Body of pancreas (tissue), 4 donors: ENCODE data around the gene LOXL3. TPM values are rescaled to one million over a fixed set of nuclear protein-coding genes. Genes with fewer than 3 reads are reported as not detected.

Source experiments
- ATAC-seq: fragments of 150-250 bp; one replicate; pipeline ENCODE4 v1.9.1; 2016
- DNase-seq, 4 donors: peaks; one replicate each; pipeline ENCODE4 v3.0.0-alpha.2; 2019
- H3K27ac ChIP-seq, 4 donors: fragments of 200-600 bp; sonication (generic); 1 replicate in 3 of 4; 2 replicates in 1 of 4; pipeline versions ENCODE4 v1.5.1 to v1.6.1; 2016 to 2019; ENCODE audit warnings: mild to moderate bottlenecking in 1 of 4, mixed read lengths in 1 of 4, moderate library complexity in 1 of 4
- H3K27me3 ChIP-seq, 2 donors: fragments of 200-600 bp; sonication (generic); one replicate each; pipeline ENCODE4 v1.6.0; 2016; ENCODE audit warnings: mild to moderate bottlenecking in 1 of 2
- H3K36me3 ChIP-seq, 2 donors: fragments of 200-600 bp; sonication (generic); replicated peaks in 1 of 2; 2 replicates each; pipeline ENCODE4 v1.5.1; 2016; ENCODE audit warnings: low read depth in 2 of 2; ENCODE audit not compliant: insufficient read depth in 1 of 2
- H3K4me1 ChIP-seq: fragments of 200-600 bp; sonication (generic); one replicate; pipeline ENCODE4 v1.6.0; 2016
- H3K4me3 ChIP-seq, 2 donors: fragments of 200-600 bp; sonication (generic); 1 replicate in 1 of 2; 2 replicates in 1 of 2; pipeline ENCODE4 v1.5.1; 2016 to 2019
- H3K9me3 ChIP-seq, 3 donors: fragments of 200-600 bp; sonication (generic); 1 replicate in 2 of 3; 2 replicates in 1 of 3; pipeline ENCODE4 v1.5.1; 2016
- CTCF ChIP-seq, 7 experiments: fragments of 450-650 bp in 4 of 7; fragments of 200-600 bp in 3 of 7; sonication (generic) in 3 of 7; IDR thresholded peaks; one replicate each; pipeline ENCODE4 v1.5.1; 2016 to 2019; ENCODE audit warnings: antibody characterized with exemption in 7 of 7
- POLR2A ChIP-seq, 3 donors: fragments of 450-650 bp; IDR thresholded peaks; one replicate each; pipeline ENCODE4 v1.6.1; 2016; ENCODE audit warnings: antibody characterized with exemption in 3 of 3, mild to moderate bottlenecking in 2 of 3
- WGBS, 2 donors: methylation state at CpG; one replicate each; pipeline ENCODE4 v1.1.5; 2017; 5-methylcytosine and 5-hydroxymethylcytosine counted together
- intact Hi-C: fragments of 100-400 bp; cut with DNase I; formaldehyde crosslinking; loops from one replicate; pipeline ENCODE4 v1.15.1; 2023
- total RNA-seq, 2 donors: library from RNA; depleted of rRNA; stranded (reverse); fragments of >200 nt; gene quantifications; one replicate each; pipeline ENCODE4 v1.1.0, GENCODE V29; 2016

The LOXL3 gene
- total RNA-seq, 2 donors from 2014 or later, result 0.33 to 3.1 TPM

GRCh38 chr2:74498500-74499266, 55.1 kb downstream of the LOXL3 start:
- Histone ChIP-seq H3K9me3 (no peaks in the 10 kb centered on the region), H3K27me3 (peaks cover 0 to 5% of the 10 kb centered on the region in 2 donors), H3K4me1 (peaks cover 45% of the 10 kb centered on the region), H3K36me3 (no peaks in the 10 kb centered on the region), H3K4me3 (peak overlapping the region in 1 of 2 donors; percentile 8), H3K27ac (no peak overlapping the region)
- TF ChIP-seq CTCF (IDR thresholded peaks at IDR 0.05), result no peak
- TF ChIP-seq POLR2A (IDR thresholded peaks at IDR 0.05), result no peak
- 5 to 7% methylated on average over 39 to 41 of the region's 41 CpGs for WGBS, 2 donors
- ATAC-seq (no peak), DNase-seq (no peak)
- intact Hi-C loops, result no loop called here

- ATAC-seq, result peak; percentile 33
- peaks cover 0 to 5% of the 10 kb centered on the region in 2 donors for H3K27me3 ChIP-seq
- DNase-seq, result peak in 1 of 4 donors; percentile 52
- H3K36me3 ChIP-seq, result peaks cover 0 to 6% of the 10 kb centered on the region in 2 donors
- H3K27ac ChIP-seq, result no peak overlapping the region
- WGBS, 2 donors, result 5 to 8% methylated on average over 18 to 61 of the region's 61 CpGs
- H3K9me3 ChIP-seq, result no peaks in the 10 kb centered on the region
- TF ChIP-seq POLR2A (IDR thresholded peaks at IDR 0.05), result peak in 2 of 3 donors; percentile 16 to 21
- peak in 1 of 7 experiments; percentile 9 for TF ChIP-seq CTCF (IDR thresholded peaks at IDR 0.05)
- intact Hi-C loops, result no loop called here
- H3K4me3 ChIP-seq, result peak overlapping the region in 1 of 2 donors; percentile 8
- peaks cover 37% of the 10 kb centered on the region for H3K4me1 ChIP-seq
Observed at GRCh38 chr2:74497777-74498499, 55.8 kb downstream of the LOXL3 start.

GRCh38 chr2:74496997-74497776, 56.6 kb downstream of the LOXL3 start:
- intact Hi-C loops, result no loop called here
- Histone ChIP-seq H3K36me3 (peaks cover 0 to 12% of the 10 kb centered on the region in 2 donors), H3K27me3 (peaks cover 0 to 5% of the 10 kb centered on the region in 2 donors), H3K9me3 (no peaks in the 10 kb centered on the region), H3K27ac (no peak overlapping the region), H3K4me1 (peaks cover 30% of the 10 kb centered on the region), H3K4me3 (no peak overlapping the region)
- DNase-seq, result no peak
- 60 to 70% methylated on average over 17 to 19 of the region's 19 CpGs for WGBS, 2 donors
- TF ChIP-seq CTCF (IDR thresholded peaks at IDR 0.05) (no peak), POLR2A (IDR thresholded peaks at IDR 0.05) (no peak)
- ATAC-seq, result no peak

- DNase-seq, result no peak
- Histone ChIP-seq H3K27me3 (peaks cover 0 to 5% of the 10 kb centered on the region in 2 donors), H3K27ac (no peak overlapping the region), H3K4me3 (no peak overlapping the region), H3K36me3 (peaks cover 0 to 26% of the 10 kb centered on the region in 2 donors), H3K9me3 (no peaks in the 10 kb centered on the region), H3K4me1 (peaks cover 25% of the 10 kb centered on the region)
- WGBS, 2 donors, result 90 to 93% methylated on average over 1 of the region's 1 CpG
- TF ChIP-seq POLR2A (IDR thresholded peaks at IDR 0.05) (no peak), CTCF (IDR thresholded peaks at IDR 0.05) (no peak)
- intact Hi-C loops, result no loop called here
- no peak for ATAC-seq
Observed at GRCh38 chr2:74495440-74495839, 58.3 kb downstream of the LOXL3 start.
